ENCODE data around the gene FSTL5. TPM values are rescaled to one million over a fixed set of nuclear protein-coding genes. Genes with fewer than 3 reads are reported as not detected.

FSTL5 gene
- total RNA-seq, 4 donors from 2014 or later, result 0.33 to 0.52 (median 0.40) TPM

DNA sequence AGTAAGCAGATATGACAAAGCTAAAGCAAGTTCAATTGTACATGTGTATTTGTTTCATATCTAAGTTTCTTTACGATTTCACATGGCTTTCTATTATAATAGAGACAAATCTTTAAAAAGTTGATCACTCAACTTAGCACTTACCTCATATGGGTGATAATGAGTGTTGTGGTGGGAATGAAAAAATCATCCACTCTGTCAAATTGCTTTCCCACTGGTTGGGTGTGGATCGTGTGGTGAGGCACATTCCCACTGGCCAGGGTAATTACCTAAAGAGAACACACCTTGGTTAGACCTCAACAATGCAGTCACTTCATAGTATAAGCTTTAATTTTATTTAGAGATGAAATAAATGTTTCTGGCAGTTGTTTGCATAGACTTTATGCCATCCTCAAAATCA lies 708.9 kb downstream of the FSTL5 start:
- WGBS, result 81% methylated on average over 2 of the region's 2 CpGs
- Histone ChIP-seq H3K4me1 (no peaks in the 10 kb centered on the region), H3K36me3 (no peaks in the 10 kb centered on the region), H3K27ac (replicated peaks in 1 of 4) (no peak overlapping the region), H3K4me3 (no peak overlapping the region), H3K9me3 (no peaks in the 10 kb centered on the region), H3K27me3 (no peaks in the 10 kb centered on the region)
- no peak for DNase-seq (ENCODE audit: extremely low spot score)
- no peak for TF ChIP-seq POLR2AphosphoS5 (IDR thresholded peaks at IDR 0.05)
- TF ChIP-seq, protein P1, sequence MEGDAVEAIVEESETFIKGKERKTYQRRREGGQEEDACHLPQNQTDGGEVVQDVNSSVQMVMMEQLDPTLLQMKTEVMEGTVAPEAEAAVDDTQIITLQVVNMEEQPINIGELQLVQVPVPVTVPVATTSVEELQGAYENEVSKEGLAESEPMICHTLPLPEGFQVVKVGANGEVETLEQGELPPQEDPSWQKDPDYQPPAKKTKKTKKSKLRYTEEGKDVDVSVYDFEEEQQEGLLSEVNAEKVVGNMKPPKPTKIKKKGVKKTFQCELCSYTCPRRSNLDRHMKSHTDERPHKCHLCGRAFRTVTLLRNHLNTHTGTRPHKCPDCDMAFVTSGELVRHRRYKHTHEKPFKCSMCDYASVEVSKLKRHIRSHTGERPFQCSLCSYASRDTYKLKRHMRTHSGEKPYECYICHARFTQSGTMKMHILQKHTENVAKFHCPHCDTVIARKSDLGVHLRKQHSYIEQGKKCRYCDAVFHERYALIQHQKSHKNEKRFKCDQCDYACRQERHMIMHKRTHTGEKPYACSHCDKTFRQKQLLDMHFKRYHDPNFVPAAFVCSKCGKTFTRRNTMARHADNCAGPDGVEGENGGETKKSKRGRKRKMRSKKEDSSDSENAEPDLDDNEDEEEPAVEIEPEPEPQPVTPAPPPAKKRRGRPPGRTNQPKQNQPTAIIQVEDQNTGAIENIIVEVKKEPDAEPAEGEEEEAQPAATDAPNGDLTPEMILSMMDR (IDR thresholded peaks at IDR 0.05), result no peak
- no peak for TF ChIP-seq POLR2A (IDR thresholded peaks at IDR 0.05; ENCODE audit: low read depth)
- no peak for TF ChIP-seq EP300 (IDR thresholded peaks at IDR 0.05)
- intact Hi-C loops (cut with DNase I), result no loop called here

DNA sequence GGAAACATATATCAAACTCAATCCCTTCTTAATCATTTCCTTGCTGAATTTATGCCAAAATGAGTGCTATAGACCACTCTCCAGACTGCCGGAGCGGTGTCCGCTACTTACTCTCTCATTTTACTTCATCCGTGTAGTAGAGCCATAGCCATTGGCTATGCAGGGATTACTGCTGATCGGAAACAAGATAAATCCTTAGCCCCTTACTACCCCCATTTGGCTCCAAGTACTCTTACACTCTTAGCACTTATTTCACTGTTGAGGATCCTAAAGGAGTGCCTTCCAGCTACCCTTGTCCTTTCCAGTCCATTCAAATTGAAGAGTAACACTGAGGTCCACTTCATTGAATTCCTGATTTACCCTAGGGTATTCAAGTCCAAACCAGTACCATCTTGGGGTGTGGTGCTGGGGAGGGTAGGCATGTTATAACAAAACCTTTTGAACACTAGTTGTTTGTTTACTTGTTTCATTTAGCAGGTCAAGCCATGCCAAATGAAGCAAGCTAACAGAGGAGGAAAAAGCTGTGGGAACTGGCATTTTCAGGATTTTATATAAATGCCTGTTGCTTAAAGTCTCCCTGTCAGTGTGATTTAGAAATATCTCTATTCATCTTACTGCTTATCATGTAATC lies 715.1 kb downstream of the FSTL5 start:
- Histone ChIP-seq H3K27me3 (no peaks in the 10 kb centered on the region), H3K4me3 (no peak overlapping the region), H3K9me3 (no peaks in the 10 kb centered on the region), H3K27ac (replicated peaks in 1 of 4) (no peak overlapping the region), H3K4me1 (no peaks in the 10 kb centered on the region), H3K36me3 (no peaks in the 10 kb centered on the region)
- no peak for TF ChIP-seq EP300 (IDR thresholded peaks at IDR 0.05)
- TF ChIP-seq, protein P1 (IDR thresholded peaks at IDR 0.05), result no peak
- 43% methylated on average over 5 of the region's 5 CpGs for WGBS
- intact Hi-C loops (cut with DNase I), result no loop called here
- DNase-seq (ENCODE audit: extremely low spot score), result no peak

DNA sequence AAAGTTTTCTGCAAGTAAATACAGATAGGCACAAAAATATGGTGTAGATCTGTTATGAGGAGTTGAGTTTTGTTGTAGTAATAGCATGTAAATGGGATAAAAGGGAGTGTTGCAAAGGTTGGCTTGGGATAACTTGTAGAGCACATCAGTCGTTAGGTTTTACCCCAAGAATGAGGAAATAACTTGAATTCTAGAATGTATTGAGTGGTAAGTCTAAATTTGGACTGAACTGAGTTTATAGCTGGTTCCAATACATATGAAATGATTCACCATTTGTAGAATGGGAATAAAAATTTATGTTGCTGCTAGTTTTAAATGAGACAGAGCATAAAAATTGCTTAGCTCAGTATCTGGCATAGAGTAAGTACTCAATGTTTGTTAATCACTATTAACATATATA lies 719.2 kb downstream of the FSTL5 start:
- 64% methylated on average over 1 of the region's 1 CpG for WGBS
- Histone ChIP-seq H3K36me3 (no peaks in the 10 kb centered on the region), H3K9me3 (no peaks in the 10 kb centered on the region), H3K27me3 (no peaks in the 10 kb centered on the region), H3K4me1 (no peaks in the 10 kb centered on the region), H3K4me3 (no peak overlapping the region), H3K27ac (replicated peaks in 1 of 4) (no peak overlapping the region)
- TF ChIP-seq EP300 (IDR thresholded peaks at IDR 0.05) (no peak), POLR2A (IDR thresholded peaks at IDR 0.05; ENCODE audit: low read depth) (no peak)
- TF ChIP-seq, protein P1 (IDR thresholded peaks at IDR 0.05), result no peak
- DNase-seq (ENCODE audit: extremely low spot score), result no peak
- intact Hi-C loops (cut with DNase I), result no loop called here

DNA sequence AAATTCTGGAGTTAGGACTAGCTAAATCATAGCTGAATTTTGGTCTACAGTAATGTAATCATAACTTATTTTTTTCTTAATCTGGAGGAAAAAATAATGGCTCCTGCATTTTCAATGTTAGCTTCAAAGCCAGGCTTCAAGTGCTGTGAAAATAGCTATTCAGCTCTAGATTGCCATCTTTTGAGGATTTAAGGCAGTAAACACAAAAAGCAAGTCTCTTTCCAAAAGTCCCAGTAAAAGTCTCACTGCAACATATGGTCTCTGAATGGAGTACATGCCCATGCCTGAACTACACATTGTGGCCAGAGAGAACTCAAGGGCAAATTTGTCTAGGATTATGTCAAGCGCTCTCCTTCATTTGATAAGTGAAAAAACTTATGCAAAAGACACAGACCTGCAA lies 720.9 kb downstream of the FSTL5 start:
- Histone ChIP-seq H3K9me3 (no peaks in the 10 kb centered on the region), H3K36me3 (no peaks in the 10 kb centered on the region), H3K4me1 (no peaks in the 10 kb centered on the region), H3K27ac (replicated peaks in 1 of 4) (no peak overlapping the region), H3K27me3 (no peaks in the 10 kb centered on the region), H3K4me3 (no peak overlapping the region)
- TF ChIP-seq, protein P1 (IDR thresholded peaks at IDR 0.05), result no peak
- TF ChIP-seq POLR2AphosphoS5 (IDR thresholded peaks at IDR 0.05) (no peak), POLR2A (IDR thresholded peaks at IDR 0.05; ENCODE audit: low read depth) (no peak), EP300 (IDR thresholded peaks at IDR 0.05) (no peak)
- no peak for DNase-seq (ENCODE audit: extremely low spot score)
- intact Hi-C loops (cut with DNase I), result no loop called here
- WGBS, result 94% methylated on average over 1 of the region's 1 CpG

DNA sequence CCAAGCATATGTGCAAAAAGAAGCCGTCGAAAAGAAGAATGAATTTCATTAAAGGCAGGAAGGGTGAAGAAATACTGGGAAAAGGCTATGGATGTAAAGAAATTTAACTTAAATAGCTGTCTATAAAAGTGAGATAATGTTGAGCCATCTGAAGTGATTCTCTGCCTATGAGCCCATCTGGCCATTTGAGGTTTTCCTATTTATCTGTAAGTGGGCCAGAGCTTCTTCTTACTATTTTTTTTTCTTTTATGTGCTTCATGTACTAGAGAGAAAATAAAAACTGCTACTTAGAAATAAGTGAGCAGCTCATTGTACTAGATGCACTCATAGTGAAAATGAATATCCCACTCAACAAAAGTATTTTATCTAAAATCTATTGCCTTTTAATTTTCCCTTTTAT lies 725.7 kb downstream of the FSTL5 start:
- DNase-seq (ENCODE audit: extremely low spot score), result no peak
- no peaks in the 10 kb centered on the region for H3K27me3 ChIP-seq
- intact Hi-C loops (cut with DNase I), result no loop called here
- H3K9me3 ChIP-seq, result peaks cover 0 to 6% (median 0%) of the 10 kb centered on the region in 4 donors
- no peak for TF ChIP-seq POLR2A (IDR thresholded peaks at IDR 0.05; ENCODE audit: low read depth)
- TF ChIP-seq POLR2AphosphoS5 (IDR thresholded peaks at IDR 0.05), result no peak
- TF ChIP-seq, protein P1 (IDR thresholded peaks at IDR 0.05), result no peak
- TF ChIP-seq EP300 (IDR thresholded peaks at IDR 0.05), result no peak
- 94% methylated on average over 2 of the region's 2 CpGs for WGBS
- no peak overlapping the region for H3K4me3 ChIP-seq
- H3K4me1 ChIP-seq, result no peaks in the 10 kb centered on the region
- H3K36me3 ChIP-seq, result no peaks in the 10 kb centered on the region
- no peak overlapping the region for H3K27ac ChIP-seq (replicated peaks in 1 of 4)
